ENCODE data around the gene DPEP1. TPM values are rescaled to one million over a fixed set of nuclear protein-coding genes. Genes with fewer than 3 reads are reported as not detected.

Gene DPEP1
- polyA plus RNA-seq, 3 donors, result not detected

GRCh38 chr16:89579351-89579750, 34.1 kb upstream of the DPEP1 start:
- H3K4me2 ChIP-seq (replicated peaks; ENCODE audit: extremely low read depth, low read length, poor library complexity, severe bottlenecking), result no peak overlapping the region
- peaks cover 10 to 34% (median 22%) of the 10 kb centered on the region in 3 donors for H3K27me3 Mint-ChIP-seq (ENCODE audit: low read depth in 3 of 3)
- no peak for DNase-seq
- intact Hi-C loops (cut with micrococcal nuclease), result loop anchor here (5.0 to 10.0 kb wide), 2 partner anchors 63 to 65 kb away; no protein-coding TSS in a partner anchor
- H3K36me3 Mint-ChIP-seq, result no peaks in the 10 kb centered on the region
- H3K9ac ChIP-seq (ENCODE audit: insufficient read depth, low read length, poor library complexity, severe bottlenecking), result no peak overlapping the region
- H3K4me1 ChIP-seq (ENCODE audit: control insufficient read depth in 1 of 2, insufficient read depth in 2 of 2, low read length in 2 of 2), result peaks cover 7 to 18% of the 10 kb centered on the region in 2 donors
- no peaks in the 10 kb centered on the region for H3K36me3 ChIP-seq (replicated peaks in 1 of 2; ENCODE audit: control insufficient read depth in 1 of 2, insufficient read depth in 2 of 2, low read length in 2 of 2)
- no peak overlapping the region for H2AFZ ChIP-seq (ENCODE audit: insufficient read depth, low read depth, low read length, poor library complexity, severe bottlenecking)
- peaks cover 0 to 5% of the 10 kb centered on the region in 2 donors for H3K9me3 ChIP-seq (replicated peaks in 1 of 2; ENCODE audit: control insufficient read depth in 1 of 2, insufficient read depth in 1 of 2, low read length in 2 of 2)
- no peak overlapping the region for H3K4me3 Mint-ChIP-seq
- peaks cover 2% of the 10 kb centered on the region for H3K4me1 Mint-ChIP-seq
- no peaks in the 10 kb centered on the region for H3K79me2 ChIP-seq (ENCODE audit: insufficient read depth, low read length)
- H3K9me3 Mint-ChIP-seq, result peaks cover 0 to 4% (median 3%) of the 10 kb centered on the region in 7 donors
- H3K4me3 ChIP-seq (replicated peaks in 1 of 3; ENCODE audit: low read depth in 2 of 3, low read length in 3 of 3), result no peak overlapping the region
- whole genome bisulfite sequencing (ENCODE audit: insufficient coverage), result 97% methylated on average over 14 of the region's 15 CpGs
- H3K27ac Mint-ChIP-seq, result no peak overlapping the region
- no peak for TF ChIP-seq CTCF (IDR thresholded peaks at IDR 0.05)
- no peak overlapping the region for H3K27ac ChIP-seq (ENCODE audit: low read depth in 1 of 2, low read length in 2 of 2)
- peaks cover 9 to 29% of the 10 kb centered on the region in 2 donors for H3K27me3 ChIP-seq (ENCODE audit: control insufficient read depth in 2 of 2, insufficient read depth in 2 of 2, low read length in 2 of 2)
- no peaks in the 10 kb centered on the region for H4K20me1 ChIP-seq (ENCODE audit: insufficient read depth, low read length)

- Mint-ChIP-seq H3K36me3 (no peaks in the 10 kb centered on the region), H3K4me3 (no peak overlapping the region), H3K9me3 (peaks cover 0 to 4% (median 2%) of the 10 kb centered on the region in 7 donors), H3K27me3 (ENCODE audit: low read depth in 3 of 3) (peaks cover 7 to 20% (median 16%) of the 10 kb centered on the region in 3 donors), H3K27ac (no peak overlapping the region), H3K4me1 (no peaks in the 10 kb centered on the region)
- TF ChIP-seq CTCF (IDR thresholded peaks at IDR 0.05), result no peak
- intact Hi-C loops (cut with micrococcal nuclease), result no loop called here
- Histone ChIP-seq H3K4me1 (ENCODE audit: control insufficient read depth in 1 of 2, insufficient read depth in 2 of 2, low read length in 2 of 2) (peaks cover 0 to 1% of the 10 kb centered on the region in 2 donors), H3K36me3 (replicated peaks in 1 of 2; ENCODE audit: control insufficient read depth in 1 of 2, insufficient read depth in 2 of 2, low read length in 2 of 2) (no peaks in the 10 kb centered on the region), H3K27me3 (ENCODE audit: control insufficient read depth in 2 of 2, insufficient read depth in 2 of 2, low read length in 2 of 2) (peaks cover 2 to 14% of the 10 kb centered on the region in 2 donors), H3K79me2 (ENCODE audit: insufficient read depth, low read length) (no peaks in the 10 kb centered on the region), H3K4me2 (replicated peaks; ENCODE audit: extremely low read depth, low read length, poor library complexity, severe bottlenecking) (no peak overlapping the region), H2AFZ (ENCODE audit: insufficient read depth, low read depth, low read length, poor library complexity, severe bottlenecking) (no peak overlapping the region), H3K9ac (ENCODE audit: insufficient read depth, low read length, poor library complexity, severe bottlenecking) (no peak overlapping the region), H4K20me1 (ENCODE audit: insufficient read depth, low read length) (no peaks in the 10 kb centered on the region), H3K9me3 (replicated peaks in 1 of 2; ENCODE audit: control insufficient read depth in 1 of 2, insufficient read depth in 1 of 2, low read length in 2 of 2) (peaks cover 0 to 5% of the 10 kb centered on the region in 2 donors), H3K27ac (ENCODE audit: low read depth in 1 of 2, low read length in 2 of 2) (no peak overlapping the region), H3K4me3 (replicated peaks in 1 of 3; ENCODE audit: low read depth in 2 of 3, low read length in 3 of 3) (no peak overlapping the region)
- WGBS (ENCODE audit: insufficient coverage), result 97% methylated on average over 26 of the region's 33 CpGs
- DNase-seq, result no peak
These were observed 32.3 kb upstream of the DPEP1 start for GRCh38 chr16:89581045-89581695.

Data from CD14-positive monocyte (primary cell).